ENCODE data around the gene TEKTIP1.

The TEKTIP1 gene

GRCh38 chr19:3535981-3536380 is 3.0 kb upstream of the TEKTIP1 start:
- H3K9ac ChIP-seq (ENCODE audit: low read length) = no peak overlapping the region
- H3K9me3 ChIP-seq (ENCODE audit: insufficient read depth, low read length) = no peaks in the 10 kb centered on the region
- no peak overlapping the region for H3K4me2 ChIP-seq (ENCODE audit: low read length)
- peaks cover 12% of the 10 kb centered on the region for H4K20me1 ChIP-seq (ENCODE audit: insufficient read depth, low read length)
- H2AFZ ChIP-seq (ENCODE audit: low read depth, low read length) = no peak overlapping the region
- H3K27ac ChIP-seq (ENCODE audit: low read length) = no peak overlapping the region
- H3K36me3 ChIP-seq (replicated peaks; ENCODE audit: low read depth, low read length) = peaks cover 45% of the 10 kb centered on the region
- TF ChIP-seq CTCF (IDR thresholded peaks at IDR 0.05; ENCODE audit: low read depth, low read length) (no peak), EZH2phosphoT487 (IDR thresholded peaks at IDR 0.05; ENCODE audit: low read depth) (no peak)
- no peaks in the 10 kb centered on the region for H3K4me1 ChIP-seq (ENCODE audit: low read length)
- H3K27me3 ChIP-seq (ENCODE audit: low read depth, low read length) = no peaks in the 10 kb centered on the region
- no peak overlapping the region for H3K4me3 ChIP-seq (ENCODE audit: low read length)
- no peaks in the 10 kb centered on the region for H3K79me2 ChIP-seq (ENCODE audit: low read length)

GRCh38 chr19:3536429-3537100 is 2.4 kb upstream of the TEKTIP1 start:
- Histone ChIP-seq H3K4me3 (ENCODE audit: low read length) (no peak overlapping the region), H3K79me2 (ENCODE audit: low read length) (no peaks in the 10 kb centered on the region), H3K27me3 (ENCODE audit: low read depth, low read length) (no peaks in the 10 kb centered on the region), H4K20me1 (ENCODE audit: insufficient read depth, low read length) (peaks cover 12% of the 10 kb centered on the region), H3K9me3 (ENCODE audit: insufficient read depth, low read length) (no peaks in the 10 kb centered on the region), H3K9ac (ENCODE audit: low read length) (no peak overlapping the region), H3K4me2 (ENCODE audit: low read length) (no peak overlapping the region), H3K36me3 (replicated peaks; ENCODE audit: low read depth, low read length) (peaks cover 39% of the 10 kb centered on the region), H3K27ac (ENCODE audit: low read length) (no peak overlapping the region), H2AFZ (ENCODE audit: low read depth, low read length) (no peak overlapping the region), H3K4me1 (ENCODE audit: low read length) (no peaks in the 10 kb centered on the region)
- TF ChIP-seq CTCF (IDR thresholded peaks at IDR 0.05; ENCODE audit: low read depth, low read length) = no peak
- TF ChIP-seq EZH2phosphoT487 (IDR thresholded peaks at IDR 0.05; ENCODE audit: low read depth) = no peak

- Histone ChIP-seq H3K27me3 (ENCODE audit: low read depth, low read length) (no peaks in the 10 kb centered on the region), H3K4me2 (ENCODE audit: low read length) (no peak overlapping the region), H3K79me2 (ENCODE audit: low read length) (no peaks in the 10 kb centered on the region), H3K36me3 (replicated peaks; ENCODE audit: low read depth, low read length) (peaks cover 40% of the 10 kb centered on the region), H3K9ac (ENCODE audit: low read length) (no peak overlapping the region), H3K9me3 (ENCODE audit: insufficient read depth, low read length) (no peaks in the 10 kb centered on the region), H3K4me1 (ENCODE audit: low read length) (no peaks in the 10 kb centered on the region), H3K4me3 (ENCODE audit: low read length) (no peak overlapping the region), H3K27ac (ENCODE audit: low read length) (no peak overlapping the region), H2AFZ (ENCODE audit: low read depth, low read length) (no peak overlapping the region), H4K20me1 (ENCODE audit: insufficient read depth, low read length) (peaks cover 12% of the 10 kb centered on the region)
- TF ChIP-seq EZH2phosphoT487 (IDR thresholded peaks at IDR 0.05; ENCODE audit: low read depth) (no peak), CTCF (IDR thresholded peaks at IDR 0.05; ENCODE audit: low read depth, low read length) (no peak)
These were observed 1.9 kb upstream of the TEKTIP1 start for GRCh38 chr19:3537101-3537437.

- Histone ChIP-seq H3K27ac (ENCODE audit: low read length) (no peak overlapping the region), H3K9ac (ENCODE audit: low read length) (no peak overlapping the region), H4K20me1 (ENCODE audit: insufficient read depth, low read length) (peaks cover 12% of the 10 kb centered on the region), H3K4me2 (ENCODE audit: low read length) (no peak overlapping the region), H2AFZ (ENCODE audit: low read depth, low read length) (no peak overlapping the region), H3K4me1 (ENCODE audit: low read length) (no peaks in the 10 kb centered on the region), H3K36me3 (replicated peaks; ENCODE audit: low read depth, low read length) (peaks cover 43% of the 10 kb centered on the region), H3K27me3 (ENCODE audit: low read depth, low read length) (no peaks in the 10 kb centered on the region), H3K9me3 (ENCODE audit: insufficient read depth, low read length) (no peaks in the 10 kb centered on the region), H3K79me2 (ENCODE audit: low read length) (no peaks in the 10 kb centered on the region), H3K4me3 (ENCODE audit: low read length) (no peak overlapping the region)
- no peak for TF ChIP-seq EZH2phosphoT487 (IDR thresholded peaks at IDR 0.05; ENCODE audit: low read depth)
- TF ChIP-seq CTCF (IDR thresholded peaks at IDR 0.05; ENCODE audit: low read depth, low read length) = no peak
These were observed 1.3 kb upstream of the TEKTIP1 start for GRCh38 chr19:3537438-3538240.
